ENCODE results near the gene CARD14.
"Not testable (repeated sequence)": the region's sequence is repeated elsewhere in the genome, so short reads cannot be mapped to it uniquely, and the experiment has no call there.

CARD14 gene

DNA sequence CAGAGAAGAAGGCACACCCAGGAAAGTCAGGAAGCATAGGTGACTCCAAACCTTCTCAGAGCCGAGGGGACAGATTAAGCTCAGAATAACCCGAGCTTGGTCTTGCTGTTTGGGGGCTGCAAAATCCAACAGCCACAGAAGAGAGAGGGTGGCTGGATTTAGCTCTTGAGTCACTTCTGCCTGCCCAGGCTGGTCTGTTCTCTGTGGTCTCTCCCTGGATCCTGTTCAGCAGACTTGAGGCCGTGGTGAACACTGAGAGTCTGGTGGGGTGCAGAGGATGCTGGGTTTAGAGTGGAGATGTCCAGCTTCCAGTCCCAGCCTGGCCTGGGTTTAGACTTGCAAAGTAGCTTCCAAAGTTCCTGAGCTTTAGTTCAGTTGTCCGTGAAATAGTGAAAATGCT is 59.2 kb downstream of the CARD14 start:
- 94% methylated on average over 4 of the region's 4 CpGs for WGBS
- H3K36me3 ChIP-seq (ENCODE audit: insufficient read depth, low read length) = peaks cover 17% of the 10 kb centered on the region
- H3K9ac ChIP-seq (ENCODE audit: low read depth, low read length) = no peak overlapping the region
- no peak overlapping the region for H3K4me3 ChIP-seq (ENCODE audit: low read length)
- peaks cover 13% of the 10 kb centered on the region for H3K4me1 ChIP-seq (ENCODE audit: insufficient read depth, low read length)
- H3K9me3 ChIP-seq (ENCODE audit: insufficient read depth, low read depth, low read length) = peaks cover 16% of the 10 kb centered on the region
- no peak overlapping the region for H3K27ac ChIP-seq (ENCODE audit: low read depth, low read length)
- no peaks in the 10 kb centered on the region for H3K27me3 ChIP-seq (ENCODE audit: insufficient read depth, low read length)

DNA sequence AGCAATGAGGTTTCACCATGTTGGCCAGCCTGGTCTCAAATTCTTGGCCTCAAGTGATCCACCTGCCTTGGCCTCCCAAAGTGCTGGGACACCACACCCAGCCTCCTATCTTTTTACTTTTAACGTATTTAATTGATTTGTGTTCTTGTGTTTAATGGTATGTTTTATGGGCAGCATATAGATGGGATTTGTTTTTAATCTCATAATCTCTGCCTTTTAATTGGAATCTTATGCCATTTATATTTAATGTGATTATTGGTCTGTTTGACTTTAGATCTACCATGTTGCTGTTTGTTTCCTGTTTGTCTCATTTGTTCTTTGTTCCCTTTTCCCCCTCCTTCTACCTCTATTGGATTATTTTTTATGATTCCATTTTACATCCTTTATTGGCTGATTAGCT is 62.6 kb downstream of the CARD14 start:
- no peak overlapping the region for H3K9ac ChIP-seq (ENCODE audit: low read depth, low read length)
- no peaks in the 10 kb centered on the region for H3K4me1 ChIP-seq (ENCODE audit: insufficient read depth, low read length)
- no peak overlapping the region for H3K27ac ChIP-seq (ENCODE audit: low read depth, low read length)
- H3K9me3 ChIP-seq (ENCODE audit: insufficient read depth, low read depth, low read length) = peaks cover 16% of the 10 kb centered on the region
- no peak overlapping the region for H3K4me3 ChIP-seq (ENCODE audit: low read length)
- no CpG with 5 or more reads among the region's 1 CpG for WGBS
- H3K27me3 ChIP-seq (ENCODE audit: insufficient read depth, low read length) = no peaks in the 10 kb centered on the region
- H3K36me3 ChIP-seq (ENCODE audit: insufficient read depth, low read length) = peaks cover 22% of the 10 kb centered on the region

DNA sequence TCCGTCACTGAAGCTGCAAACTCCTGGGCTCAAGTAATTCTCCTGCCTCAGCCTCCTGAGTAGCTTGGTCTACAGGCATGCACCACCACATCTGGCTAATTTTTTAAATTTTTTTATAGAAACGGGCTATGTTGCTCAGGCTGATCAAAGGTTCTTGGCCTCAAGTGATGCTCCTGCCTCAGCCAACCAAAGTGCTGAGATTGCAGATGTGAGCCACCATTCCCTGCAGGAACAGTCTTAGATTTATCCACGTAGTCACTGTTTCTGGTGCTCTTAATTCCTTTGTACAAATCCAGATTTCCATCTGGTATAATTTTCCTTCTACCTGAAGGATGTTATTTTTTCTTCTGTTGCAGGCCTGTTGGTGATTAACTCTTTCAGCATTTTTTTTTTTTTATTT is 63.4 kb downstream of the CARD14 start:
- WGBS = 91% methylated on average over 3 of the region's 3 CpGs

DNA sequence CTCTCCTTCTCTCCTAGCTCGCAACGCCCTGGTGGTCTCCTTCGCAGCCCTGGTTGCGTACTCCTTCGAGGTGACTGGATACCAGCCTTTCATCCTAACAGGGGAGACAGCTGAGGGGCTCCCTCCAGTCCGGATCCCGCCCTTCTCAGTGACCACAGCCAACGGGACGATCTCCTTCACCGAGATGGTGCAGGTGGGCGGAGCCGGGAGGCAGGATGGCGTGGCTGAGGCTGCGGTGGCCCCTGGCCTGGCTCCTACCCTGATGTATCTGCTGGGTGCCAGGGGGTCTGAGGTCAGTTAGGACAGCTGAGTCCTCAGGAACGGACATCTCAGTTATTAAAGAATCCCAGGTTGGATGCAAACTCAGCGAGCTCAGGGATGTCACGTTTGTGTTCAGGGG is 67.1 kb downstream of the CARD14 start:
- H3K27me3 ChIP-seq (ENCODE audit: insufficient read depth, low read length) = no peaks in the 10 kb centered on the region
- WGBS = 90% methylated on average over 17 of the region's 17 CpGs
- H3K4me3 ChIP-seq (ENCODE audit: low read length) = no peak overlapping the region
- H3K27ac ChIP-seq (ENCODE audit: low read depth, low read length) = no peak overlapping the region
- H3K9ac ChIP-seq (ENCODE audit: low read depth, low read length) = no peak overlapping the region
- peaks cover 36% of the 10 kb centered on the region for H3K36me3 ChIP-seq (ENCODE audit: insufficient read depth, low read length)
- peaks cover 11% of the 10 kb centered on the region for H3K9me3 ChIP-seq (ENCODE audit: insufficient read depth, low read depth, low read length)
- H3K4me1 ChIP-seq (ENCODE audit: insufficient read depth, low read length) = no peaks in the 10 kb centered on the region

More for the DNA sequence above, 63.4 kb downstream of the CARD14 start:
- H3K4me3 ChIP-seq (ENCODE audit: low read length) = no peak overlapping the region
- H3K4me1 ChIP-seq (ENCODE audit: insufficient read depth, low read length) = no peaks in the 10 kb centered on the region
- no peaks in the 10 kb centered on the region for H3K27me3 ChIP-seq (ENCODE audit: insufficient read depth, low read length)
- H3K27ac ChIP-seq (ENCODE audit: low read depth, low read length) = no peak overlapping the region
- peaks cover 28% of the 10 kb centered on the region for H3K36me3 ChIP-seq (ENCODE audit: insufficient read depth, low read length)
- H3K9me3 ChIP-seq (ENCODE audit: insufficient read depth, low read depth, low read length) = peaks cover 16% of the 10 kb centered on the region
- no peak overlapping the region for H3K9ac ChIP-seq (ENCODE audit: low read depth, low read length)

DNA sequence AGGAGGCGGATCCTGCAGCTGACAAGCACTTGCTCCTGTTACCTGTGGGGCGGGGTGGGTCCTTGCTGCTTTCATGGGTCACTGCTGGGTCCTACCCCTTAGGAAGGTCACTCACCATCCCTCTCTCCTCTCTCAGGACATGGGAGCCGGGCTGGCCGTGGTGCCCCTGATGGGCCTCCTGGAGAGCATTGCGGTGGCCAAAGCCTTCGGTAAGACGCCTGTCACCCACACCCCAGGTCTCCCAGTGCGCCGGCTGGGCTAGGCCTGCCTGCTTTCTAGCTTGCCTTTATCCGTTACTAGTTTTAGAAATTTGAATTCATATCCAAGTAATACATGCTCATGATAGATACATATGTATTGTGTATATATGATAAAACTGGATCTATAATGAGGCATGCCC is 67.6 kb downstream of the CARD14 start:
- Histone ChIP-seq H3K4me1 (ENCODE audit: insufficient read depth, low read length) (no peaks in the 10 kb centered on the region), H3K9ac (ENCODE audit: low read depth, low read length) (no peak overlapping the region), H3K27ac (ENCODE audit: low read depth, low read length) (no peak overlapping the region), H3K4me3 (ENCODE audit: low read length) (no peak overlapping the region), H3K27me3 (ENCODE audit: insufficient read depth, low read length) (no peaks in the 10 kb centered on the region), H3K36me3 (ENCODE audit: insufficient read depth, low read length) (peaks cover 37% of the 10 kb centered on the region), H3K9me3 (ENCODE audit: insufficient read depth, low read depth, low read length) (peaks cover 7% of the 10 kb centered on the region)
- 97% methylated on average over 10 of the region's 10 CpGs for WGBS

DNA sequence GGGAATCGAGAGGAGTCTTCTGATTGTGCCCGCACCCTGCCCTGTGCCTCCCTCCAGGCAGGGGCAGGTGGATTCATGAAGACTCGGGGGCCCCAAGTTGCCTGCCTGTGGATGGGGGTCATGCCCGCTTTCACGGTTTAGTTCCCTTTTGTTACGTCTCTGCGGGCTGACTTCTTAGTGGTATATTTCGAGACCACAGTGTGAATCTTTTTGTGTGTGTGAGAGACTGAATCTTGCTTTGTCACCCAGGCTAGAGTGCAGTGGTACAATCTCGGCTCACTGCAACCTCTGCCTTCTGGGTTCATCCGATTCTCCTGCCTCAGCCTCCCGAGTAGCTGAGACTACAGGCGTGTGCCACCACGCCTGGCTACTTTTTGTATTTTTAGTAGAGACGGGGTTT is 72.7 kb downstream of the CARD14 start:
- Histone ChIP-seq H3K9me3 (ENCODE audit: insufficient read depth, low read depth, low read length) (no peaks in the 10 kb centered on the region), H3K9ac (ENCODE audit: low read depth, low read length) (no peak overlapping the region), H3K27me3 (ENCODE audit: insufficient read depth, low read length) (no peaks in the 10 kb centered on the region), H3K36me3 (ENCODE audit: insufficient read depth, low read length) (peaks cover 44% of the 10 kb centered on the region), H3K4me1 (ENCODE audit: insufficient read depth, low read length) (no peaks in the 10 kb centered on the region), H3K27ac (ENCODE audit: low read depth, low read length) (no peak overlapping the region), H3K4me3 (ENCODE audit: low read length) (no peak overlapping the region)
- 88% methylated on average over 14 of the region's 14 CpGs for WGBS

DNA sequence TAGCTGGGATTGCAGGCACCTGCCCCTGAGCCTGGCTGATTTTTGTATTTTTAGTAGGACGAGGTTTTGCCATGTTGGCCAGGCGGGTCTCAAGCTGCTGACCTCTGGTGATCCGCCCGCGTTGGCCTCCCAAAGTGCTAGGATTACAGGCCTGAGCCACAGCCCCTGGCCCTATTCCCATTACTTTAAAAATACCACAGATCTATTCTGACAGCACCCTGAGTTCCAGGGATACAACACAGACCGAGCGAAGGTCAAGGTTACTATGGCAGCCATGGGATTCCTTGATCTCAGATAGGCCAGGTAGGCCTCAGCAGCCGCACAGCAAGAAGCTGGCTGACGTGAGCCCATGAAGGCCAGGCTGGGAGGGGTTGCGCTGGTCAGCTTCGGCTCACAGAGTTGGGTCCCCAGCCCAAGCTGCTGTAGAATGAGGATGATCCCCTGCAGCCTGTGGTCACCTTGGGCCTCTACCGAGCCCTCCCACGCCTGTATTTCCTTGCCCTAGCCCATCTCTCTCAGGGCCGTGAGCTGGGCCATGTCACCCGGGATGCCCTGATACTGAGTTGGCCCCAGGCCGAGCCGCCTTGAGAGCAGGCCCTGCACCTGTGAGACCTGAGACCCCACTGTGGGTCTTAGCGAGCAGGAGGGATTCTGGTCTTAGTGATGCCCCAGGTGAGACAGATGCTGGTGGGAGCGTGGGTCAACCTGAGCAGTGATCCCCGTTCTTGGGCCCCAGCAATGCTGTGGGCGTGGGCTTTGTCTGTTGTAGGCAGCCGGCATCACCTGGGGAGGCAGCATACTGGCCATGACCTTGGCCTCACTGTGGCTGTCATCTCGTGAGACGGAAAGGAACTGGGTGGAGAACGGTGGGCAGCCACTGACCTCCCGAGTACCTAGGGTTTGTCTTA is 74.0 kb downstream of the CARD14 start:
- H3K9ac ChIP-seq (ENCODE audit: low read depth, low read length) = no peak overlapping the region
- H3K9me3 ChIP-seq (ENCODE audit: insufficient read depth, low read depth, low read length) = no peaks in the 10 kb centered on the region
- no peak overlapping the region for H3K4me3 ChIP-seq (ENCODE audit: low read length)
- WGBS = 95% methylated on average over 26 of the region's 26 CpGs
- H3K36me3 ChIP-seq (ENCODE audit: insufficient read depth, low read length) = peaks cover 34% of the 10 kb centered on the region
- H3K27ac ChIP-seq (ENCODE audit: low read depth, low read length) = no peak overlapping the region
- no peaks in the 10 kb centered on the region for H3K4me1 ChIP-seq (ENCODE audit: insufficient read depth, low read length)
- H3K27me3 ChIP-seq (ENCODE audit: insufficient read depth, low read length) = no peaks in the 10 kb centered on the region

DNA sequence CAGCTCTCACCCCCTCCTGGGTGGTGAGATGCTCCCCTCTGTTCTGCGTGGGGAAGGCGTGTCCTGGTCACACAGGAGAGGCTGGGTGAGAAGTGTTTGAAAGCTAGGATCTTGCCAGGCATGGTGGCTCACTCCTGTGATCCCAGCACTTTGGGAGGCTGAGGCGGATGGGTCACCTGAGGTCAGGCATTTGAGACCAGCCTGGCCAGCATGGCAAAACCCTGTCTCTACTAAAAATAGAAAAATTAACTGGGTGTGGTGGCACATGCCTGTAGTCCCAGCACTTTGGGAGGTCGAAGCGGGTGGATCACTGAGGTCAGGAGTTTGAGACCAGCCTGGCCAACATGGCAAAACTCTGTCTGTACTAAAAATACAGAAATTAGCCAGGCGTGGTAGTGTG is 74.6 kb downstream of the CARD14 start:
- H3K4me1 ChIP-seq (ENCODE audit: insufficient read depth, low read length); H3K9me3 ChIP-seq (ENCODE audit: insufficient read depth, low read depth, low read length); H3K9ac ChIP-seq (ENCODE audit: low read depth, low read length); H3K4me3 ChIP-seq (ENCODE audit: low read length); H3K27ac ChIP-seq (ENCODE audit: low read depth, low read length); H3K27me3 ChIP-seq (ENCODE audit: insufficient read depth, low read length): not testable (repeated sequence)
- 94% methylated on average over 6 of the region's 6 CpGs for WGBS
- H3K36me3 ChIP-seq (ENCODE audit: insufficient read depth, low read length) = peaks cover 34% of the 10 kb centered on the region

DNA sequence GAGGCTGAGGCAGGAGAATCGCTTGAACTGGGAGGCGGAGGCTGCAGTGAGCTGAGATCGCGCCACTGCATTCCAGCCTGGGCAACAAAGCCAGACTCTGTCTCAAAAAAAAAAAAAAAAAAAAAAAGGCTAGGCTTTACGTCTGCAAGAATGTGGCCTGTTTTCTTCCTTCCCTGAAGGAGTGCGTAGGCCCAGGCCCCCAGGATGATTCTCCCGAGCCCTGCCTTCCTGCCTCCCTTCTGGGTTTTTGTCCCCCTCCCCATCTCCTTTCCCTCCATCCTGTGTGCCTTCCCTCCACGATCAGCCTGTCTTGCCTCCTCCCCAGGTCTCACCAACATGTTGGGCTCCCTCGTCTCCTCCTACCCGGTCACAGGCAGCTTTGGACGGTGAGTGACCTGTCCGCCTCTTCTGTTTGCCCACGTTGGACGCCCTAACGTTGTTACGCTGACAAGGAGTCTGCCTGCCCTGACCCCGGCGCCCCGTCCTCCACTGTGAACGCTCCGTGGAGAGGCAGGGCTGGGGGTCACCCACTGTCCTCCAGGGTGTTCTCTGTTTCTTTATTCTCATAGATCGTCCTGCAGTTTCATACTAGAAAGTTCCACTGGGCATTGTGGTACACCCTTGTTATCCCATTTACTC is 75.2 kb downstream of the CARD14 start:
- H3K4me1 ChIP-seq (ENCODE audit: insufficient read depth, low read length) = no peaks in the 10 kb centered on the region
- no peak overlapping the region for H3K27ac ChIP-seq (ENCODE audit: low read depth, low read length)
- H3K27me3 ChIP-seq (ENCODE audit: insufficient read depth, low read length) = no peaks in the 10 kb centered on the region
- peaks cover 34% of the 10 kb centered on the region for H3K36me3 ChIP-seq (ENCODE audit: insufficient read depth, low read length)
- no peaks in the 10 kb centered on the region for H3K9me3 ChIP-seq (ENCODE audit: insufficient read depth, low read depth, low read length)
- 95% methylated on average over 22 of the region's 22 CpGs for WGBS
- H3K9ac ChIP-seq (ENCODE audit: low read depth, low read length) = no peak overlapping the region
- H3K4me3 ChIP-seq (ENCODE audit: low read length) = no peak overlapping the region

DNA sequence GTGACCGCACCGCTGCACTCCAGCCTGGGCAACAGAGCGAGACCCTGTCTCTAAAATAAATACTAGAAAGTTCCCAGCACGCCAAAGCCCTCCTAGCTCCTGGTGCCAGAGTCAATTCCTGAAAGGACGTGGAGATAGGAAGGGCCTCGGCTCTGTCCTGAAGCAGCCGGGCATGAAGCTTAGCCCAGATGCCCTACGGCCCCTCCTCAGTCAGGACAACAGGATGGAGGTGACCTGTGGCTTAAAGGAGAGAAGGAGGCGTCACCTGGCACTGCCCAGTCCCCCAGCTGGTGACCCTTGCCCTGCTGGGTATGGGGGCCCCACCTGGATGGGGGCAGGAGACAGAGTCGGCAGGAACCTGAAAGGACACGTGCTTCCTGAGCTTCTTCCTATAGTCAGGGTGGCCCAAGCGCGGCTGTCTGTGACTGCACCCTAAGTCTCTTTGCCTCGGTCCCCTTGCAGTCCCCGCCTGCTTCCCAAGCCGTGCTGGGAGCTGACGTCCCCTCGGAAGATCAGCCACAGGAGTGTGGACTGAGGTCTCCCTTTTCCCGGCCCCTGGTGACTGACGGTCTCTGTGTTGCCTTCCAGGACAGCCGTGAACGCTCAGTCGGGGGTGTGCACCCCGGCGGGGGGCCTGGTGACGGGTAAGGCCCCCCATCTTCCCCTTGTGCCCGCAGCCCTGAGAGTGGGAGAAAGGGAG is 75.9 kb downstream of the CARD14 start:
- Histone ChIP-seq H3K9me3 (ENCODE audit: insufficient read depth, low read depth, low read length) (no peaks in the 10 kb centered on the region), H3K4me3 (ENCODE audit: low read length) (no peak overlapping the region), H3K9ac (ENCODE audit: low read depth, low read length) (no peak overlapping the region; the same call in 1 of the 2 replicates), H3K4me1 (ENCODE audit: insufficient read depth, low read length) (no peaks in the 10 kb centered on the region), H3K27ac (ENCODE audit: low read depth, low read length) (no peak overlapping the region), H3K27me3 (ENCODE audit: insufficient read depth, low read length) (no peaks in the 10 kb centered on the region), H3K36me3 (ENCODE audit: insufficient read depth, low read length) (peaks cover 34% of the 10 kb centered on the region)
- WGBS = 97% methylated on average over 27 of the region's 27 CpGs

DNA sequence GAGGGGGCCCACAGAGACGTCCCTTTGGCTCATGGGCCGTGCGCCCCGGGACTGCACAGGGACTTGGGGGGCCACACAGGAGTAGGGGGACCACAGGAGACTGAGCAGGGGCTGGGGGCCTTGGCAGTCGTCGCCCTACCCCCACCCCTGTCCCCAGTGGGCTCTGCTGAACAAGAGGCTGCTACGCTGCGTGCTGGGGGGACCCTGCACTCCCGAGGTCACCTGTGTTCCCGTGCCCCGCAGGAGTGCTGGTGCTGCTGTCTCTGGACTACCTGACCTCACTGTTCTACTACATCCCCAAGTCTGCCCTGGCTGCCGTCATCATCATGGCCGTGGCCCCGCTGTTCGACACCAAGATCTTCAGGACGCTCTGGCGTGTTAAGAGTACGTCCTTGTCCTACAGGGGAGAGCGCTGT is 76.4 kb downstream of the CARD14 start:
- Histone ChIP-seq H3K9me3 (ENCODE audit: insufficient read depth, low read depth, low read length) (no peaks in the 10 kb centered on the region), H3K4me3 (ENCODE audit: low read length) (no peak overlapping the region), H3K9ac (ENCODE audit: low read depth, low read length) (no peak overlapping the region), H3K27me3 (ENCODE audit: insufficient read depth, low read length) (no peaks in the 10 kb centered on the region), H3K27ac (ENCODE audit: low read depth, low read length) (no peak overlapping the region), H3K4me1 (ENCODE audit: insufficient read depth, low read length) (no peaks in the 10 kb centered on the region), H3K36me3 (ENCODE audit: insufficient read depth, low read length) (peaks cover 32% of the 10 kb centered on the region)
- 96% methylated on average over 19 of the region's 19 CpGs for WGBS
